ENCODE data around the gene VGLL4.

DNA sequence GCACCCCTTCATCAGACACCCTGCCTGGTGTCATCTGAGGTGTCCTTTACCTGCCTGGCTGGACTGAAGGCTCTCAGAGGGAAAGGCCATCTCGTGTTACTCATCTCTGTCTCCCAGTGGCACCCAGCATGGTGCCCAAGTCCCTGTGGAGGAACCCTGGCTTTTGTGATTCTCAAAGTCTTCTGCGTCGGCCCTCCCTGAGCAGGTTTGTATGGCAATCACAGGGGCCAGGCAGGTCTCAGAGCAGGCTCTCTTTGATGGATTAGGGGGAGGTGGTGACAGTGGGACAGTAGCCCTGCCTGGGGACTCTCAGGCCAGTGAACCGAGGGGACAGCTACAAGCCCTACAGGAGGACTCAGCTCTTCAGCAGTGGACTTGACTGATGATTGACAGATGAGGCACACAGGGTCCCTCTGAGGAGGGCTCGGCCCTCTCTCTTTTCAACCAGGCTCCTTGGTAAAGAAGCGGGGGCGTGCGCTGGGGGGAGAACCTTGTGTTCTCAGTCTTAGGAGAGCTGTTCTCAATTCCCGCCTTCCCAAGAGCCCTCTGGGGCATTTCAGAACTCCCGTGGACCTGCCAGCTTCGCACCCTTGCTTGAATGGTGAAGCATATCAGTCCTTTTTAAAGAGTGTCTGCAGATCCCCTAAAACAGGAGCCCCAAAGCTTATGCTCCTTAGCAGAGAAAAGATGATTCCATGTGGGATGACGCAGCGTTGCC is 108.3 kb downstream of the VGLL4 start:
- TF ChIP-seq POLR2A (IDR thresholded peaks at IDR 0.05; ENCODE audit: low read length) = no peak
- no peak for TF ChIP-seq GATA1 (IDR thresholded peaks at IDR 0.05; ENCODE audit: low read depth, low read length)

Measured in erythroblast (primary cell).